CD4-positive, alpha-beta T cell (primary cell): ENCODE data around the gene CCDC15. TPM values are rescaled to one million over a fixed set of nuclear protein-coding genes. Genes with fewer than 3 reads are reported as not detected.

ENCODE experiments used
- ATAC-seq: fragments of 200-7000 bp; cut with Tn5 transposase; one replicate; pipeline ENCODE4 v1.10.0; 2022; ENCODE audit warnings: mild to moderate bottlenecking; ENCODE audit not compliant: poor library complexity
- CTCF ChIA-PET: fragments of 350-600 bp; sonication (Branson Sonifier 250); formaldehyde crosslinking; loops from one replicate; lab custom pipeline; 2021; ENCODE audit warnings: antibody characterized with exemption, inconsistent platforms; lab: Charles Lee
- POLR2A ChIA-PET: fragments of 350-600 bp; sonication (Branson Sonifier 250); formaldehyde crosslinking; loops from one replicate; lab custom pipeline; 2021; ENCODE audit warnings: antibody characterized with exemption, inconsistent platforms; lab: Charles Lee
- DNase-seq, 14 experiments: peaks; one replicate each; pipeline ENCODE4 v3.0.0-alpha.2; 2013 to 2020; ENCODE audit warnings: mixed read lengths in 2 of 14
- H3K27ac ChIP-seq, 2 donors: one replicate each; pipeline versions ENCODE4 v1.5.1 to v1.7.0; 2013; ENCODE audit warnings: low read length in 2 of 2, low read depth in 1 of 2, mild to moderate bottlenecking in 1 of 2
- H3K27me3 ChIP-seq, 2 experiments: 1 replicate in 1 of 2; 2 replicates in 1 of 2; pipeline versions ENCODE4 v1.6.1 to v1.7.0; 2013; ENCODE audit warnings: low read length in 2 of 2, control low read depth in 1 of 2, mild to moderate bottlenecking in 1 of 2, moderate library complexity in 1 of 2; ENCODE audit not compliant: insufficient read depth in 2 of 2, control insufficient read depth in 1 of 2
- H3K36me3 ChIP-seq: one replicate; pipeline ENCODE4 v1.6.1; 2013; ENCODE audit warnings: low read length, control low read depth; ENCODE audit not compliant: insufficient read depth
- H3K4me1 ChIP-seq: one replicate; pipeline ENCODE4 v1.6.1; 2013; ENCODE audit warnings: low read length, control low read depth; ENCODE audit not compliant: insufficient read depth
- H3K4me3 ChIP-seq: one replicate; pipeline ENCODE4 v1.5.1; 2013; ENCODE audit warnings: mild to moderate bottlenecking, low read length, moderate library complexity
- H3K9me3 ChIP-seq, 2 experiments: 1 replicate in 1 of 2; 2 replicates in 1 of 2; pipeline versions ENCODE4 v1.6.1 to v1.7.0; 2013; ENCODE audit warnings: low read length in 2 of 2, mild to moderate bottlenecking in 2 of 2, control low read depth in 1 of 2, moderate library complexity in 1 of 2; ENCODE audit not compliant: control insufficient read depth in 1 of 2, insufficient read depth in 1 of 2
- H3K27ac Mint-ChIP-seq: one replicate; pipeline ENCODE4 v1.8.0; 2020; ENCODE audit warnings: mixed read lengths
- H3K27me3 Mint-ChIP-seq: one replicate; pipeline ENCODE4 v1.8.0; 2021; ENCODE audit warnings: mixed read lengths
- H3K36me3 Mint-ChIP-seq: one replicate; pipeline ENCODE4 v1.8.0; 2021; ENCODE audit warnings: low read depth, mixed read lengths
- H3K4me1 Mint-ChIP-seq: one replicate; pipeline ENCODE4 v1.8.0; 2021; ENCODE audit warnings: low read depth, mixed read lengths
- H3K4me3 Mint-ChIP-seq: one replicate; pipeline ENCODE4 v1.8.0; 2020; ENCODE audit warnings: mild to moderate bottlenecking, mixed read lengths
- H3K9me3 Mint-ChIP-seq: one replicate; pipeline ENCODE4 v1.8.0; 2020; ENCODE audit warnings: mixed read lengths
- intact Hi-C, 2 experiments: fragments of 100-400 bp; cut with DNase I in 1 of 2; cut with micrococcal nuclease in 1 of 2; formaldehyde crosslinking; loops; one replicate each; pipeline versions ENCODE4 v1.15.1 to v1.9.0; 2023 to 2025; cut with DNase I, micrococcal nuclease
- total RNA-seq, 174 experiments: library from RNA in 2 of 174; stranded (reverse) in 2 of 174; gene quantifications; one replicate each; pipeline ENCODE4 v1.2.3 and lab custom pipeline; 2021 to 2026
- TF ChIP-seq, protein P1 (sequence below): fragments of 200-600 bp; IDR thresholded peaks from one replicate; pipeline ENCODE4 v1.8.0; 2022; ENCODE audit warnings: antibody characterized with exemption, mild to moderate bottlenecking

CCDC15 gene
- total RNA-seq, 2 experiments from 2014 or later = 0.89 to 1.1 TPM

DNA sequence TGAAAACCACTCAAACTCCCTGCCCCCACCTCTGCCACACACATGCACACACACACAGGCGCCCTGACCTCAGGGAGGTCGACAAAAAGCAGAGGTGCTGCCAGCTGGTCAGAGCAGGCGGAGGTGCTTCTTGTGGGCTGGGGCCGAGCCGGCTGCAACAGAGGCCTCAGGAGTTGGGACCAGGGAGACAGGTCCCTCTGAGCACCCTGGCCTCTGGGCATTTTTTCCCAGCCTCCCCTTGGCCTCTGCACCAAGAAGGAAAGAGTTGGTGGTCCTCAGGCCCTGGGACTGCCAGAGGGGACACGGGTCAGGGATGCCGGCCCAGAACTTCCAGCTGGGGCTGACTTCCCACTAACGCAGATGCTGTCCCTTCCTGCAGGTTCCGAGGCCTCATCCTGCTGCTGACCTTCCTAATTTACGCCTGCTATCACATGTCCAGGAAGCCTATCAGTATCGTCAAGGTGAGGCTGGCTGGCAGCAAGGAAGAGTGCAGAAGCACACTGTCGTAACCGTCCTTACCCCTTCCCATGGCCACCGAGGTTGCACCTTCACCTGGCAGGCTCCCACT is 122.5 kb downstream of the CCDC15 start:
- Mint-ChIP-seq H3K27ac (no peak overlapping the region), H3K9me3 (no peaks in the 10 kb centered on the region), H3K27me3 (peaks cover 32% of the 10 kb centered on the region), H3K4me1 (no peaks in the 10 kb centered on the region), H3K36me3 (no peaks in the 10 kb centered on the region), H3K4me3 (no peak overlapping the region)
- no peak overlapping the region for H3K27ac ChIP-seq
- no peaks in the 10 kb centered on the region for H3K36me3 ChIP-seq
- POLR2A ChIA-PET = no interaction called here
- DNase-seq (no peak), ATAC-seq (no peak)
- TF ChIP-seq, protein P1, sequence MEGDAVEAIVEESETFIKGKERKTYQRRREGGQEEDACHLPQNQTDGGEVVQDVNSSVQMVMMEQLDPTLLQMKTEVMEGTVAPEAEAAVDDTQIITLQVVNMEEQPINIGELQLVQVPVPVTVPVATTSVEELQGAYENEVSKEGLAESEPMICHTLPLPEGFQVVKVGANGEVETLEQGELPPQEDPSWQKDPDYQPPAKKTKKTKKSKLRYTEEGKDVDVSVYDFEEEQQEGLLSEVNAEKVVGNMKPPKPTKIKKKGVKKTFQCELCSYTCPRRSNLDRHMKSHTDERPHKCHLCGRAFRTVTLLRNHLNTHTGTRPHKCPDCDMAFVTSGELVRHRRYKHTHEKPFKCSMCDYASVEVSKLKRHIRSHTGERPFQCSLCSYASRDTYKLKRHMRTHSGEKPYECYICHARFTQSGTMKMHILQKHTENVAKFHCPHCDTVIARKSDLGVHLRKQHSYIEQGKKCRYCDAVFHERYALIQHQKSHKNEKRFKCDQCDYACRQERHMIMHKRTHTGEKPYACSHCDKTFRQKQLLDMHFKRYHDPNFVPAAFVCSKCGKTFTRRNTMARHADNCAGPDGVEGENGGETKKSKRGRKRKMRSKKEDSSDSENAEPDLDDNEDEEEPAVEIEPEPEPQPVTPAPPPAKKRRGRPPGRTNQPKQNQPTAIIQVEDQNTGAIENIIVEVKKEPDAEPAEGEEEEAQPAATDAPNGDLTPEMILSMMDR = no peak
- intact Hi-C loops = no loop called here
- H3K27me3 ChIP-seq = peaks cover 0 to 2% of the 10 kb centered on the region in 2 experiments
- CTCF ChIA-PET = no interaction called here
- H3K9me3 ChIP-seq = no peaks in the 10 kb centered on the region
- H3K4me1 ChIP-seq = peaks cover under 1% of the 10 kb centered on the region
- H3K4me3 ChIP-seq = no peak overlapping the region

DNA sequence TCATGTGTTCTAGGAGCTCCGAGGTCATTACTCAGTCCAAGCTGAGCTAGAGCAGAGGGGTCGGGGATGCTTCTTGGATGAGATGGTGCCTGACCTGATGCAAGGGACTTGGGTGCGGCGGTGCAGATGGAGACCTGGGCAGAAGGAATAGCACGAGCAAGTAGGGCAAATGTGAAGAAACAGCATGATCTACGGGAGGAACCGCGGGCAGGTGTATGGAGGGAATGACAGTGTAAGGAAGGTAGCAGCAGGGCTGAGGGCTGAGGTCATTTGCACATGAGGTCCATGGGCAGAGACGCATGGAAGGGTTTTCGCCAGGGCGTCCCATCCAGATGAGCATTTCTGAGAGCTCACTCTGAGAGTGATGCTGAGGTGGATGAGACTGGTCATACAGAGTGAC is 124.0 kb downstream of the CCDC15 start:
- POLR2A ChIA-PET = interaction anchor here (1.1 kb wide), 1 partner anchor 19 kb away, joined by 3 read pairs; no protein-coding TSS in a partner anchor
- H3K36me3 Mint-ChIP-seq = no peaks in the 10 kb centered on the region
- H3K4me1 Mint-ChIP-seq = no peaks in the 10 kb centered on the region
- no peaks in the 10 kb centered on the region for H3K9me3 Mint-ChIP-seq
- Histone ChIP-seq H3K9me3 (no peaks in the 10 kb centered on the region), H3K36me3 (no peaks in the 10 kb centered on the region), H3K27me3 (peaks cover 0 to 2% of the 10 kb centered on the region in 2 experiments), H3K4me1 (no peaks in the 10 kb centered on the region), H3K27ac (no peak overlapping the region), H3K4me3 (no peak overlapping the region)
- intact Hi-C loops = no loop called here
- no peak overlapping the region for H3K27ac Mint-ChIP-seq
- peaks cover 26% of the 10 kb centered on the region for H3K27me3 Mint-ChIP-seq
- ATAC-seq (no peak), DNase-seq (no peak)
- no peak overlapping the region for H3K4me3 Mint-ChIP-seq
- CTCF ChIA-PET = no interaction called here
- TF ChIP-seq, protein P1 = no peak

DNA sequence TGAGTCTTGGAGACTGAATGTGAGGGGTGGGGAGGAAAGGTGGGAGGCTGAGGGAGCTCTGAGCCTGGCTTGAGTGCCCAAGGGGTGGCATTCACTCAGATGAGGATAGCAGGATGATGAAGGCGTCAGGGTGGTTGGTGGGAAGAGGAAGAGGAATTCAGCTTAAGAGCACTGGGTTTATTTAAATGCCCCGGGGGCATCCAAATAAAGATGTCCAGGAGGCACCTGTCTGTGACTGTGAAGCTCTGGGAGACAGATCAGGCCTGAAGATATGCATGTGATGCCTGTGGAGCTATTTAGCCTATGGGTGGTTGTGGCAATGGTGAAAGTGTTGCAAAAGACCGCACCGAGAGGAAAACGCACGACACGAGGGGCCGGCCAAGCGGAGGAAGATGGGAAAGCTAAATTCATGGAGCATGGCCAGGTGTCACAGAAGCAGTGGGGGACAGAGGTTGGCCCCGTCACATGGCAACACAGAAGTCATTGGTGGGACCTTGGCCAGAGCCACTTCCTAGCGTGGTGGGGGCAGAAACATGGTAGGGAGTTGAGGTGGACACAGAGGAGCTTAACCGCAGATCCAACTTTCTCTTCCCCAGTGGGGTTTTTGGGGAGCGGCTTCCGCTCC is 124.6 kb downstream of the CCDC15 start:
- no peaks in the 10 kb centered on the region for H3K36me3 Mint-ChIP-seq
- H3K27ac Mint-ChIP-seq = no peak overlapping the region
- H3K4me3 Mint-ChIP-seq = no peak overlapping the region
- ChIA-PET CTCF (no interaction called here), POLR2A (interaction anchor here (1.1 kb wide), 1 partner anchor 19 kb away, joined by 3 read pairs; no protein-coding TSS in a partner anchor)
- DNase-seq = no peak
- no peaks in the 10 kb centered on the region for H3K9me3 Mint-ChIP-seq
- Histone ChIP-seq H3K4me3 (no peak overlapping the region), H3K4me1 (no peaks in the 10 kb centered on the region), H3K27me3 (peaks cover 0 to 2% of the 10 kb centered on the region in 2 experiments), H3K27ac (no peak overlapping the region), H3K36me3 (no peaks in the 10 kb centered on the region), H3K9me3 (no peaks in the 10 kb centered on the region)
- intact Hi-C loops = no loop called here
- no peak for ATAC-seq
- no peaks in the 10 kb centered on the region for H3K4me1 Mint-ChIP-seq
- H3K27me3 Mint-ChIP-seq = peaks cover 26% of the 10 kb centered on the region
- TF ChIP-seq, protein P1 = no peak
